Measurements from ENCODE around the gene TENM3.

TENM3 gene

DNA sequence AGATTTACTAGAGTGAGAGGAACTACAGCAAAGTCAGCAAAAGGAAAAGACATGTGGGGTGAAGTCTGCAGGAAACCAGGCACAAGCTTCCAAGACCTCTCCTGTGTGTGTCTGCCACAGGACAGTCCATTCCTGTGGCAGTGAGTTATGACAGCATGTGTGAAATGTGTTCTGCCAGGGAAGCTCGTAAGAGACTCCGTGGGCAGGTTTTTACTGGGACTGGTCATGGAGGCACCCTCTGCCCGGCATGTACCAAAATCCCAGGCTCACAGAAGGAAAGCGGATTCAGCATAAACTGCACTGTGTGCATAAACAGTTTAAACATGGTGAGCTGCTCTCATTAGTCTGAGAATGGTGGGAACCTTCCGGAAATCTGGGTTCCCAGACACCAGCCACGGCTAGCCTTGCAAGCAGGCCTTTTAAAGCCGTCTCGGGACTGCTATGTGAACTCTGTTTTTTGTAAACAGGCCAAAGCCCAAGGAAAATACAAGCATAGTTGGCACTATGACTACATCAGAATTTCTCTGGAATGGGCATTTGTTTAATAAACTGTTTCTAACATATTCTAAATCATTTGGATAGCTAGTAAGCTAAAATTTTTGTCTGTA is 288.5 kb downstream of the TENM3 start:
- no peak for DNase-seq

DNA sequence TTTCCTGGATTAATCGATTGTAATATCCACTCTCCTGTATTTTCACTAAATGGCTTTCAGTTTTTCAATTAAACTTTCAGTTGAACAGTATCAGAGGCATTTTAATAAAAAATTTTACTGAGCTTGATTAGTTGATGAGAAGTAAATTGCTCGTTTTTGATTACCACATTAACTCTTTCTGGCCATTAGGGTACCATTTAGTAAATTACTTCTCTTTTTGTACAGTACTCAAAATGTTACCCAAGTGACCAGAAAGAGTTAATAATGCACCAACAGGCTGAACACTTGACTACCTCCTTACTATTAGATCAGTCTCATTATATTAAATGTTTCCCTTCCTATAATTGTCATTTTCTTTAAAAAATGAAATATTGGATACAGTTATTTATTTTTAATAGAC is 289.2 kb downstream of the TENM3 start:
- DNase-seq = no peak

DNA sequence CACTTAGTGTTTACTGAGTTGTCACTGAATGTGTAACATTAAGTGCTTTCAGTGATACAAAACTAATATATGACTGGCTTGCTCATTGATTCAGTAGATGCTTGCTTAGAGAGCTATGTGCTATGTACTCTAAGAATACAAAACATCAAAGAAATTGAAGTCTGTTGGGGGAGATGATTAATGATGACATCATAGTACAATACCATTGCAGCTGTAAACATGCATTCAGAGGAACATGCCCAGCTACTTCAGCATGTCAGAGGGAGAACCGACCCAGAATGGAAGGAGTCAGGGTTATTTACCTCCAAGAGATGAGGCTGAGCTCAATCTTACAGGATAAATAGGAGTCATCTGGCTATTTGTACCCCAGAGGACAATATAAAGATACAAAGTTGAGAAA is 290.8 kb downstream of the TENM3 start:
- DNase-seq = peak; percentile 40

DNA sequence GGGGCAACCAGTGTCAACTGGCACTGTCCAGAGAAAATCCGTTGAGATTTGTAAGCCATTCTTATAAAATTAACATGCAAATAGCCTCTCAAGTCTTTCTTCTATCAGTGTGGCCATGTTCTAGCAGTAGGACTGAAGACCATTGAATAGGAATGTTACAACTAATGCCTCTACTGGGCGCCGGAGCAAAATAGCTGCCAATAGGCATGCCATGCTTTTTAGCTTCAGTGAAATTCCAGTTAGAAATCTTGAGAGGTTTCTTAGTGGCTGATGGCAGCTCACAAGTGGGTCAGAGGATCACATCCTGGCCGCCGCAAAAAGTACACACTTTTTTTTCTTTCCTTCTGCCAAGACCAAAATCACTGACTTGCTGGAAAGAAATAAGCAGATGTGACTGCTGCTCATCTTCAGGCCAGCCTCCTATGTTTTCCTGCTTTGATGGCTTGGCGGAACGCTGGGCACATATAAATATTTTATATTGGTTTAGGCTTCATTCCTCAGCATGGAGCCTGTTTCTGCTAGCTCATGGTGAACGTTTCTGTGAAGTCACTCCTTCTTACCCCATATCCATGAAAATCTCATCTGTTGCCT is 293.1 kb downstream of the TENM3 start:
- no peak for DNase-seq

DNA sequence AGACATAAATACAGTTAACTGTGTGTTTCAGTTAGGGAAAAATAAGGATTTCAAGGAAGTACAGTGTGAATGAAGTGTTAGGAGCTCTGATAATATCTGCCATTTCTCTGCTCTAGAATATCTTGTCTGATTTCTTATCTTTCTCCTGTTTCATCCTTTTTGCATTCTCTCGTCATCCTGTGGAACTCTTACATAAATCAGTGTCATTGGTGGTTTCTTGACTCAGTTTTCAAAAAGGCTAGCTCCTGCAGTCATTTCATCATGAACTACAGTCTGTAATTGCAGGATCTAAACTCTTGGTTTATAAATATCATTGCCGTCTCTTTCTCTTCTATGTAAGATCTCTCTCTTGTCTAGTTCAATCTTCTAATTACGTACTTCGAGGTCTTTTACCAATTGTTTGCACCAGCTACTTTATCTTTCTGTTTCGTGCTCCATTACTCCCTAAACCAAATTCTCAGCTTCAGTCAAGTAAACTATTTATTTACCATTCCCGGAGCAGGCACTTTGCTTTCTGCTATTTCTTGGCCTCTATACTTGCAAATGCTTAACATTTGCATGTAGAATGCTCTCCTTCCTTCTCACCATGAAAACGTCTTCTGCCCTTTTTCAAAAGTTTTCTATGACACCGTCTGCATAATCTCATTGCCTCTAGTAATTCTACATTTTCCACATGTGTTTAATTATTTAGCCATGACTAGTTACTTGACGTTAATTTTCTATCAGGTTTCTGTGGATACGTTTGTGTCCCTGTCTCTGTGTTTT is 294.0 kb downstream of the TENM3 start:
- DNase-seq = no peak

DNA sequence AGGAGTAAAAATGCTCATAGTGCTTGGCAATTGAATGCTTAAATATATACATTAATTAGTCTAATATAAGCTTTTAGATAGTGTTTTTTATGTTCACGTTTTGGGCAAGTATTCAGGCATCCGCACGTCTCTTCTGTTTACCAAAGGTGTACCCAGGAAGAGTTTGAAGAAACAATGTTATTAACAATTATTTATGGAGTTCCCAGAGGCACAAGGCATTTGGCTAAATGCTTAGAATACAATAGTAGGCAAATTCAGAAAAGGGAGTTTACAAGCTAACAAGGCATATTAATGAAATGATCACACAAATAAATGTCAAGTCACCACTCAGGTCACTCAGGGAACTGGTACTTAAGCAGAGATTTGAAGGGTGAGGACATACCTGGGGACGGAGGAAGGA is 294.8 kb downstream of the TENM3 start:
- DNase-seq = no peak

DNA sequence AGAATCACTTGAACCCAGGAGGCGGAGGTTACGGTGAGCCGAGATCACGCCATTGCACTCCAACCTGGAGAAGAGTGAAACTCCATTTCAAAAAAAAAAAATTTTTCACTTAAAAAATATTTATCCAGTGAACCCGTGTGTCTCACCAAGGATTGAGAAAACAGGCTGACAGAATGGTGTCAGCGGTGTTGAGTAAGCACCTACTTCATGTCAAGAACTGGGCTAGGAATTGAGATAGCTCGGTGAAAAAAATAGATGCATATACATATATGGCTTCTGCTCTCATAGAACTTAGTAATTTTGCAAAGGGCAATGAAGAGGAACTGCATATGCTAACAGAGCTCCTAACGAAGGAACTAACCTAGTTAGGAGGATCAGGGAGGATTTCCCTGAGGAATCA is 297.3 kb downstream of the TENM3 start:
- DNase-seq = no peak

DNA sequence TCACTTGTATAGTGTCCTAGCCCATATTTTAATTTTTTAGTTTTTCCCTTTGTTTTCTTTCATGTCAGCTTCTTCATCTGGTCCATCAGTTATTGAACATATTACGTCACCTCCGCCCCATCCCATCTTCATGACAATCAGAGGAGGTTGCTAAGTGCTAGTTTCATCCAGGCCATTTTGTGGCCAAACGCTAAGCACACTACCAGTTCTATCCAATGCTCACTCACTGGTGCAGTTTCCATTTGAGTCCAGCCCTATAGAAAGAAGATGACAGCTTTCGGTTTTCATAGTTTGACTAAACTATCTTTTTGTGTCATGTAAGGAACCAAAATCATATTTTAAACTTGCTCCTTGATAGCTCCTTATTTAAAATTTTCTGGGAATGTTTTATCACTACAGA is 304.2 kb downstream of the TENM3 start:
- DNase-seq = no peak

DNA sequence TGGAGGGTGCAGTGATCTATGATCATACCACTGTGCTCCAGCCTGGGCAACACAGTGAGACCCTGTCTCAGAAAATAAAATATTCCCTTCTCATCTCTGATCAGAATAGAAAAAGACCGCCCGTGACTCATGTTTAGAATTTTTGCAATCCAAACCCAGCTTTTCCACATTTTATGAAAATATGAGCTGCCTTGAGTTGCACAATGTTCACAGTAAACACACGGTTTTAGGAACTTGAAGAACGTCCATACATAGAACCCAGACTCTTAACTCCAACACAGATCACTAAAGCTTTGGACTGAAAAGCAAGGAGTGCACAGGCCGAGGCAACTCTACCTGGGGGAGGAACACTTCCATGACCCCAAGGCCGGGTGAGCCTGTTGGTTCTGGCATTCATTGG is 305.0 kb downstream of the TENM3 start:
- DNase-seq = no peak

DNA sequence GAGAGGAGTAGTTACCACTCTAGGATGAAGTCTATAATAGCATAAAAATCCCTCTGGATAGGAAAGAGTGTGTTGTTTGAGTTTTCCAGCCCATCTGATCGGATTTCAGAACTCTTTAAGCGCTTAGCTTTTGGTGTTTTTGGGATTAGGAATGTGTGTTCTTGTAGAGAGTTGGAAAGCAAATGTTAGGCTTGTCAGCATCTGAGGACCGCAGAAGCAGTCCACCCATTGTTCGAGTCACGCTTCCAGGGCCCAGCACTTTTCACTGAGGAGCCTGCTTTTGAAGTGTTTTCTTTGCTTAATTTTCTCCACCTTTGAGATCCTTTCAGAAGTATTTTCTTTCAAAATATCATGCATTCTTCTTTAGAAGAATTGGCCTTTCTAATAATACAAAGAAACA is 306.2 kb downstream of the TENM3 start:
- no peak for DNase-seq

DNA sequence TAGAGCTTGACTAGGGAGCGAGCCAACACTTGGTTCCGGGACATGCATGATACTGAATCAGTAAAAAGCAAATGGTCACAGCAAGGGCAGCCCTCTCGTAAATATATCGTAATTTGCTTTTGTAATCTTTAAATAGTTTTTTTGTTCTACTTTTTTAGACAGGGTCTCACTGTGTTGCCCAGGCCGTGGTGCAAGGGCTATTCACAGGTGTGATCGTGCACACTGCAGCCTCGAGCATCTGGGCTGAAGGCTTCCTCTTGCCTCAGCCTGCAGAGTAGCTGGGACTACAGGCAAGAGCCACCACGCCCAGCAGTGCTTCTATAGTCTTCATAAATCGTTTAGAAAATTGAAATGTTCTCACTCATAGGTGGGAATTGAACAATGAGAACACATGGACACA is 309.7 kb downstream of the TENM3 start:
- DNase-seq = no peak

DNA sequence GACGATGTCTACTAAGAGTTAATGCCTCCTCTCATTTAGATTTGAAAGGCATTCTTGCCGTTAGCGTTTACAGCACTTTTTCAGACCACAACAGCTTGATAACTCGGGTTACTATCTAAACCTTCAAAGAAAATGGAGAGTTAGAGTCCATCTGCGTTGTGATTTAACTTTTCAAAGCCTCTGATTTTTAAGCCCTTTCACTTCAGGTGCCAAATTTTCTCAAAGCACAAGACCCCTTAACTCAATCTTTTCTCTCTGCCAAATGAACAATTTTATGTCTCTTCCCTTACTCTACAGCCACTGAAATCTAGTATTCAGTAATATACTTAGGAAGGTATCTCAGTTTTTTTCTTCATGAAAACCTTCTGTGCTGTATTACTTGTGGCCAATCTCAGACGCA is 310.5 kb downstream of the TENM3 start:
- no peak for DNase-seq

DNA sequence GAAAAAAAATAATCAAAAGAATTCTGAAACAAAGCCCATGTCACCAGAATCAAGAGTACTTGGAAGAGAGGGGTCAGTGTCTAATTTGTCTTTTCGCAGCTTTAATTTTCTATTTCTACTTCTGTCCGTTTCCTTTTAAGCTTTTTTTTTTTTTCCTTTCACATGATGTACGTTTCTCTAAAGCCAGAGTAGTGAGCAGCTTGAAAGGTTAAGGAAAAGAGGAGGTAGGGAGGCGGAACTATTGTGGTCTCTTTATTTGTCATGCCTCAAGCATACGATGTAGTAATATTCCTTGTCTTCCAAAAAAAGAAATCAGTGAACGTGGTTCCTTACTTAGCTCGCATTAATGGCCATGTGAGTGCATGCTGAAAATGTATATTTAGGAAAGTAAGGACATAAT is 311.5 kb downstream of the TENM3 start:
- no peak for DNase-seq

DNA sequence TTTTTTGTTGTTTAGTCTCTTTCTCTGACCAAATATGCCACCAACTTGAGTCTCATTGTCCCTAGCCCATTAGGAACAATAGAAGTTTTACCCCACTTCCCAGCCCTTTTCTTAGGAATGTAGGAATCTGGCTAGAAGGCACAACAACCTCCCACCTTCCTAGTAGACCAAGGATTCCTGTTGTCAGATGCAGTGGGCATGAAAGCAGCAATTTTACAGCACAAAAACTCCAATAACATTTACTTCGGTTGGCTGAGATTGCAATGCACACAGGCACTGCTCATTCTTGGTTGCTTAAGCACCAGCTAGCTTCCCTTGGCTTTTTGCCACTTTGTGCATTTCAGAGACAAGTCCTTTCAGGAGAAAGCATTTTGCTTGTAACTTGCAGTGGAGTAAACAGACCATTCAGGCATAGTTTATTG is 312.8 kb downstream of the TENM3 start:
- peak; percentile 66 for DNase-seq

DNA sequence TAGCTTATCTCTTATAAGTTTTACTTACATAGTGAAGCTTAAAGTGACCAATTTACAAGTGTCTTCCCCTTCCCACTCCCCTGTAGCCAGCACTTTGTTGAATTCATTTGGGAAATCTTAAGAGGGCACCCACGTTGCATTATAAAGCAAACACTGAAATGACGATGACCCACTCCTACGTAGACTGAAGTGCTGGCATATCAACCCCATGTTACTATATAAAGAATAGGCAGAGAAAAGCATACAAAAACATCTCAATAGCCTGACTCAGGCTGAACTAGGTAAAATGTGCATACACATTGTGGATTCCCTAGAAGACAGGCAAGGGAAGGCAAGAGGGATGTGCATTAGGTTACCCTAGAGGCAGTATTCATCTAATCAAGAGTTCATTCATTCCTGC is 313.4 kb downstream of the TENM3 start:
- DNase-seq = no peak

DNA sequence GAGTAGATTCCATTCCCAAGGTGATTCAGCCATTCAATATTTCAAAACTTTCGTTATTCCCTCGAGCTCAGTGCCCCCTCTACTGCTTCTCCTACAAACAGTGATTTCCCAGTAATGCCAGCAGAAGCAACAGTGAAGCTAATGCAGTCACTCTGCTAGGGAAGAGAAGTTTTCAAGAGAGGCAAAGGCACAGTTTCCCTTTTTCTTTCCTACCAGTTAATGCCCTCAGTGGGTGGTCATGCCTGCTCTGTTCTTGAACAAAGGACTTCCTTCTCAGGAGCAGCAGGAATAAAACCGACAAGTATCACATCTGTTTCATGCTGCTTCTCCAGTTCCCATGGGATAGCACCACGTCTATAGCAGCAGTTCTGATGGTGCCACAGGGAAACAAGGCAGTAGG is 317.2 kb downstream of the TENM3 start:
- peak; percentile 56 for DNase-seq

DNA sequence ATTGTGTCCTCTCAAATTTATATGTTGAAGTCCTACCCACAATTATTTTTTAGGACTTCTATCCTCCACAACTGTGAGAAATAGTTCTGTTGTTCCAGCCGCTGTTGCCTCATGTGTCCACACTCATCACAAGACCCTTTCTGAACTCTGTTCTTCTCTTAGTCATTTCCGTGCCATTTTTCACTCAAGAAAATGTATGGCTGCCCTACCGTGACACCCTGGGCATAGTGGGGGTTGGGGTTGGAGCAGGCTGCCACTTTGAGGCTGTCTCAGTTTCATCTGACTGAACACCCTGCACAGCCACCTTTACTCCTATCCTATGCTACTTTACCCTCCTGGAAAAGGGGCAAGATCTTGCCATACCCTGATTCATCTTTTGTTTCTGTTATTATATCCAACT is 319.1 kb downstream of the TENM3 start:
- DNase-seq = no peak

DNA sequence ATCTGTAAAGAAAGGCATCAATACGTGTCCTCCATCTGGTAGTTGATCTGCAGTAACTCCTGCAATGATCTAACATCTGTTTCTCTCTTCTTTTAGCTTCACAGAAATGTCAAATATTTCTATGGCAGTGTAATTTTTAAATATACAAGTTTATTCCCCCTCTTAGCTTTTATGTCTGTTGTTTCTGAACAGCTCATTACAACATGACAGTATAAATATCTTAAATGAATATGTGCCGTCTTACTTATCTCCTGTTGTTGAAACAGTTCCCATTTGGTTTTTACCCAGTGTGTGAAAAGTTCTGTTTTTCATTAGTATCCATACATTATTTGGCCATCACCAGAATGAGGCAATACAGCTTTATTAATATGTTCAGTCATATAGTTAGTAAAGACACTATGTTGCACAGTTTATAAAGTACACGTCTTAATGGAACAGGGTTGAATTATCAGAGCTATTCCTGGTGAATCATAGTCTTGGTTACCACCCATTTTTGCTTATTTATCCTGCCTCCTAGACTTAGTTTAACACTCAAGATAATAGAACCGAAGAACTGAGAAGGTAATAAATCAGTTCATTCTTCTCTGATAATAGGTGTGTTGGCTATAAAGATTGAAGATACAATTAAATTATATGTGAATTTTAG is 321.6 kb downstream of the TENM3 start:
- DNase-seq = peak; percentile 6

DNA sequence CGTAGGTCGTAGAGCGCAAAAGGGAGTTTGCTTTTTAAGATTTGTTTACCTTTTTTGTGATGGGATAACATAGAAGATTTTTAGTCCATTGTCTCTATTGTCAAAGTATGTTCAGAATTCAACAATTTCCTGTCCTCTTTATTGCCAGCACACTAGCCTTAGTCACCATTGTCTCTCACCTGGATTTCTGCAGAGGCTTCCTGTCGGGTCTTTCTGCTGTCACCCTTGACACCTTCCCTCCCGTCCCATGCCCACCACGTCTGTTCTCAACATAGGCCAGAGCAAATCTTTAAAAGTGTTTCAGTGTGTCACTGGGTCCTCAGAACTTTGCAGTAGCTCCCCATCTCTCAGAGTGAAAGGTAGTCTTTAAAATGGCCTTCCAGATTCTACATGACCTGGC is 323.9 kb downstream of the TENM3 start:
- DNase-seq = no peak

DNA sequence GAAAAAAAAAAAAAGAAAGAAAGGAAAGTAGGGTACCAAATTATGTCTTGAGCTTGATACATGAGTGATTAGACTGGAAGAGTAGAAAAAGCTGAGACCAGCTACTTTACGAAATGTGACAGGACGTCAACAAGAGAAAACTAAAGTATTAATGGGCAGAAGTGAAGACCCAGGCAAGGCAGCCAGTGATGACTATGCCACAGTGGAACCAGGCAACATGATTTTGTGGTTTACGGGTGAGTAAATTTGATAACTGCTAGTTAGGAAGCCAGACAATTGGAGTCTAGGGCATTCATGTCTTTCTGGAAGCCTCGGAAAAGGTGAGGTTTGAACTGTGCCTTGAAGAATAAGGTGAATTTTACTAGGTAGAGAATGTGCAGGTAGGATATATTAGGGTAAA is 326.4 kb downstream of the TENM3 start:
- DNase-seq = no peak

DNA sequence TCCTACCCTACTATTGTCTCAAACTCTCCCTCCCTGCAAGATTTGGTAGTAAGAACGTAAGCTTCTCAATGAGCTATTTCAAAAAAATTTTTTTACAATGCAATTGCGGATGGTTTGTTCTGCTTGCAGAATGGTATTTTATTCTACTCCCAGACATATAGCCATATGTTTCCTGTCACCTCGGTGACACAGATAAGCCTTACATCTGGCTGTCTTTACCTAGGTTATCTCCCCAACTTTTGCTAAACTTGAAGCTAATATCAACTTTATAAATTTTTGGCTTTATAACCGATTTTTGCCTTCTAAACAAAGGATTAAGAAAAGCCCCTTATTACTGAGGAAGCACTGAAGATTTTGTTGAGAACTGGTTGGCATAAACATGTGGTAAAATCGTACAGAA is 331.5 kb downstream of the TENM3 start:
- DNase-seq = no peak

DNA sequence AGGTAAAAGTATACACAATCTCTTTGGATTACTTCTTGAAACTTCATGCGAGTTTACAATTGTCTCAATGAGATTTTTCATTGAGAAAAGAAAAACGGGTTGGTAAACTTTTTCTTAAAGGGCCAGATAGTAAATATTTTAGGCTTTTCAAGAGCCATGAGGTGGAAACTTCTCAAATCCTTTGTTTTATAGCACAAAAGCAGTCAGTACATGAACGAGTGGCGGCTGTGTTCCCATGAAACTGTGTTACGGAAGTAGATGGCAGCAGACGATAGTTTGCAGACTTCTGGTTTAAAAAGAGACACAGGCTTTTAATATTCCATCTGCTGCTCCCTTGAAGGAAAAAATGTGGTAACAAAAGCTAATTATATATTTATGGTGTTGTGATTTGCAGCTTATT is 332.0 kb downstream of the TENM3 start:
- DNase-seq = no peak

DNA sequence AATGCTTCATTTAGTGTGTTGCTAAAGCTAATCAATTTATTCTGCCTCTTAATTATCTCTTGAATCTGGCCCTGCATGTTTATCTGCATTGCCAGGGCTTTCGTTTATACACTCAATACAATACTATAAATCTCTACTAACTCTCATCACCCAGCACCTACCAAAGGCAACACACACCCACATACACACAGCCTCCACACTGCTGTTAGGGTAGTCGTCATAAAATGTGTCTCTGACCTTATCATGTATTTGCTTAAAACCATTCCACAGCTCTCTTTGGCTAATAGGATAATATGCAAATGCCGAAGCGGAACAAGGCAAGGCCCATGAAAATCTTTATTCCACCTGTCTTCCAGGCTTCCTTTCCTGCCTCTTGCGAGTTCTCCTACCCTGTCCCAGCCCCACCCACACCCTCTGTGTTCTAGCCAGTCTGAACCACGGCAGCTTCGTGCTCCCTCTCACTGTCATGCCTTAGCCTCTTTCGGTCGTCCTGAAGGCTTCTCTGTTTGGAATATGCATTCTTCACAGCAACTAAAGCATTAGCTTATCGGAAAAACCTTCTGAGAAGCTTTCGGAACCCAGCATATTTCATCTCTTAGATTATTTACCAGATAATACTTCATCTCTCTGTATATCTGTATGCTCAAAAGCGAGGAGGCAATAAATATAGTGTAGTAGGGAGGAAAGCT is 333.5 kb downstream of the TENM3 start:
- no peak for DNase-seq
